Measurements from ENCODE around the gene THSD7A. TPM values are rescaled to one million over a fixed set of nuclear protein-coding genes. Genes with fewer than 3 reads are reported as not detected.

THSD7A gene
- total RNA-seq, 1 experiment from 2014 or later, result 5.7 TPM

GRCh38 chr7:11428877-11429581 lies 403.0 kb downstream of the THSD7A start:
- no peak for DNase-seq (ENCODE audit: extremely low read depth, low read depth)

DNA sequence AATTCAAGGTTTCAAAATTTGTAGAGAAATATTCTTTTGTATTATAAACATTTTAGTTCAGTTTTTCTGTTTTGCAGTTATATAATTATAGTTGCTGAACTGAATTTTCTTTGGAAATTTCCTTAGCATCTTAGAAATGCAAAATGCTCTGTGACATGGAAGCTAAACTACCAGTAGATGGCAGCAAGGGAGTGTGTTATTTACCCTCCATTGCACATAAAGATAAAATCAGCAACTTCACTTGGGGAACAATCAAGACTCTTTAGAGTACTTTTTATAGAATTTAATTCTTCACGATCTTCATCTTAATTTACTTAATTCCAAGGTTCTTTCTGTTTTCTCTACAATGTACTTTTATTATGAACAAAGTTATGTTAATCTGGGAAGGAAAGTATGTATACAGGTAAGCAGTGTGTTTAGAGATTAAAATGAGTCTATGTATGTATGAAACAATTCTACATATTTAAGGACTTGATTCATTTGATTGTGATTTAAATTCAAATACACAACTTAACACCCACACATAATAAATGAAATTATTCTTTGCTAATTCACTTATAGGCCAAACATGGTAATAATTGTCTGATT lies 404.2 kb downstream of the THSD7A start:
- DNase-seq (ENCODE audit: extremely low read depth, low read depth), result peak; percentile 68

DNA sequence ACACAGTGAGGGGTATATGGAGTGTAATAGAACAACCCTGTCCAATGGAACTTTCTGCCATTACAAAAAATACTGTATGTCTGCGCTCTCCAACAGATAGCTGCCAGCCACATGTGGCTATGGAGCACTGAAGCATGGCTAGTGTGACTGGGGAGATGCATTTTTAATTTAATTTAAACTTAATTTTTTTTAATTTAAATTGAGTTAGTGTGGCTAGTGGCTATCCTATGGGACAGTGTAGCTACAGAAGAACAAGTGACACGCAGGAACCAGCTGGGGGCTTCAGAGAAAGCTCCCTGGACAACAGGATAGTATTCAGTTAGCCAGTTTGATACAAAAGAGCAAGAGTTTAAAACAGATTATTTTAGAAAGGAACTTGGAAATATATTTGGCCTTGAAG lies 408.0 kb downstream of the THSD7A start:
- DNase-seq (ENCODE audit: extremely low read depth, low read depth), result no peak

DNA sequence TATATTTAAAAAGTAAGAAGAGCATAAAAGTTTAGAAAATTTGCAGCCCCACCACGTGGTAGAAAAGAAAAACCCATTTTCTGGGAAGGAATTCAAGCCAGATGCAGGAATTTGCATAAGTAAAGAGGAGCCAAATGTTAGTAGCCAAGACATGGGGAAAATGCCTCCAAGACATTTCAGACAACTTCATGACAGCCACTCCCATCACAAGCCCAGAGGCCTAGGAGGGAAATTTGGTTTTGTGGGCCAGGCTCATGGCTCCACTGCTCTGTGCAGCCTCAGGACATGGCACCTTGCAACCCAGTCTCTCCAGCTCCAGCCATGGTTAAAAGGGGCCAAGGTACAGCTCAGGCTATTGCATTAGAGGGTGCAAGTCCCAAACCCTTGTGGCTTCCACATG lies 411.9 kb downstream of the THSD7A start:
- no peak for DNase-seq (ENCODE audit: extremely low read depth, low read depth)

DNA sequence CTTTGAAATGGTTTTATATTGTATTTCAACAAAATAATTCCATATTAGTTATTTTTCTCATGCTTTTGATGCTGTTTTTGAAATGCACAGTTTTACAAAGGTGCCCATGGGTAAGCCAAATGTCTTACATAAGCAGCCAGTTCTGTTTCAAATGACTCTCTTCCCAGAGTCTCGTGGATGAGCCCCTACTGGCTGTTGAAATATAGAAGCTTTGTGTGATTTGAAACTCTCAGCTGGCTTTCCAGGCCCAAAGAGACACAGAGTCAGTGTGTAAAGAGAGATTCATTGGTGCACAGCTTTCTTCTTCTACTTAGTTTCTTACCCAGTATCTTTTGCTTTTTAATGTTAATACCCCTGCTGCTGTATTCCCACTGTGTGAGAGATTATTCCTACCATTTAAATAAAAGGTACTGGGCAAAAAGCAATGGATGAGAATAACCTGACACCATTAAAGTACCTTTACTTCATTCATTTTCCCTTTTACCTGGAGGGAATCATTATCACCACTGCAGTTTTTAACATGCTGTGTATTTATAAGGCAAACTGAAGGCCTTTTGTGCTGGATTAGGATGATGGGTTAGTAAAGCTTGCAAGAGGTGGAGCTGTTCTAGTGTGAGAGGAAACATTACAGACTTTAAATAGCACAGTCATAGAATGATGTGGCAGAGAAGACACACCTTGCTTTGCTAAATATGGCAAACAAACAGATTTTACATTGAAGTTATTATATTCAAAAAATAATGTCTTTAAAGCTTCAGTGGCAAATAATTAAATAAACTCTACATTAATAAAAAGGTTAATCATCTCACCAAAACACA lies 415.1 kb downstream of the THSD7A start:
- DNase-seq (ENCODE audit: extremely low read depth, low read depth), result no peak

- DNase-seq (ENCODE audit: extremely low read depth, low read depth), result no peak
Observed at GRCh38 chr7:11415101-11415500, 416.9 kb downstream of the THSD7A start.

- DNase-seq (ENCODE audit: extremely low read depth, low read depth), result no peak
Observed at GRCh38 chr7:11413901-11414300, 418.1 kb downstream of the THSD7A start.

GRCh38 chr7:11412036-11412435 lies 420.0 kb downstream of the THSD7A start:
- DNase-seq (ENCODE audit: extremely low read depth, low read depth), result no peak

DNA sequence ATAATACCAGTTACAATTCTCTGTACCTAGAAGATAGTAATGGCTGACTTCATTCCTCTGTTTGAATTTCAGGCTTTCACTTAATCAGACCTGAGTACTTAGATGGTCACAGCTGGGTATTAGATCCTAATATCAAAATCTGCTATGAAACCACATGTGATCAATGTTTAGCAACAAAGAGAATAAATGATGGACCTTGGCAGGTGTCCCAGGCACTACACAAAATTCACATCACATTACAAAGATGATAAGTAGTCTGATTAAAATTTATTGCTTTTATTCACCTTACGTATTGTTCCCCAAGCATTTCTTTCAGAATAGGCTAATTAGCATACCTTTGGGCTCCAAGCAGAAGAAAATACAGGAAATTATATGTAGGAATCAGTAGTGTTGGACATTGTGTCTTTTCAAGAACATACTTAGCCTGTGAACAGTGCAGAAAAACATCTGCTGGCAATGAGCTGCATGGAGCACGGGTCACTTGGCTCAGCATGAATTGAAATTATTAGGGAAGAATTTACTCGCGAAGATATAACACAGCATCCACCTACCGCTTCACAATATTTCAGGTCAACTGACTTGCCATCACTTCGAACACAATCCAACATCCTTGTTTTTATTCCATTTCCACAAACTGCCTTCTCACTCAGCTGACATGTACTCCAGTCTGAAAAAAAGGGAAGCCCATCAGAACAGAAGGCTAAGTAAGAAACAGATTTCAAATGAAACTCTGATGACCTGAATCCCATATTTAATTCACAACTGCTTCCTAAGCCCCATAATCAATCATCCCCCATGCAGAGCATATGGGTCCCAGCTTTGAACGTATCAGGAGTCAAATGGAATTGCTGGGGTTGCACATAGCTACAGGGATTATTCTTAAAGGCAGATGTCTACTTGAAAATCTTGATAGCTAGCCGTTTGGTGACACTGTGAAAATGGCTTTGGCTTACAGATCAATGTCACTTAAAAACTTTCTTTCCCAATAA lies 421.0 kb downstream of the THSD7A start:
- DNase-seq (ENCODE audit: extremely low read depth, low read depth), result no peak

- DNase-seq (ENCODE audit: extremely low read depth, low read depth), result no peak
Observed at GRCh38 chr7:11404355-11404754, 427.6 kb downstream of the THSD7A start.

DNA sequence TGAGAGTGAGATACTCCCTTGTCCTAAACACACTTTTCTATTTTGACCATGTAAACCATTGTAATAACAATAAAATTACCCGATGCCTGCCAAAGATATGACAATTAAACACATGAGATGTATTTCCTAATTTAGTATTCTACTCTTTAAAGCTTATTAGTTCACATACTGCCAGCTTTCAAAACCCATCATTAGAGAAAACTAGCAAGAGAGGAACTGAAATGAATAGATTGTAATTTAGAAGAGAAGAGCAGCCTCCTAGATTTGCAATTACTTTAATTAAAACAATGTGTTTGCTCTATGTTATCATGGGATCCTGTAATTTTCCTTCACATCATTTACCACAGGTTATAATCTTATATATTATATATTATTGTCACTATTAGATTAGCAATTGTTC lies 428.2 kb downstream of the THSD7A start:
- DNase-seq (ENCODE audit: extremely low read depth, low read depth), result no peak

DNA sequence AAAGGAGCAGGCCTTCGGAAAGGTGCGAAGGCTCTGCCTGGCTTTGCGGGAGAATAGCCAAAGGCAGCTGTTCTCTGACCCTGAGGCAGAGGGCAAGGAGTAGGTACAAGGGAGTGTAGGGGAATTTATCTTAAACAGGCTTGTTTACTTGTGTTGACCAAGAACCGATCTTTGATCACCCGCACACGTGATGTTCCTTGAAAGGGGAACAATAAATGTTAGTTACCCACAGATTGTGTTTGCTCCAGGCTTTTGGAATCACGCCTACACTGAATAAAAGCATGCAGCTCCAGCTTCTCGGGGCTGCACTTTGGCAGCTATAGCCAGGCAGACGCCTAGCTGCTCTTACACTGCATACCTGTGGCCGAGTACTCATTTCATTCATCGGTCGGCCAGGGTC lies 437.6 kb downstream of the THSD7A start:
- DNase-seq (ENCODE audit: extremely low read depth, low read depth), result no peak

DNA sequence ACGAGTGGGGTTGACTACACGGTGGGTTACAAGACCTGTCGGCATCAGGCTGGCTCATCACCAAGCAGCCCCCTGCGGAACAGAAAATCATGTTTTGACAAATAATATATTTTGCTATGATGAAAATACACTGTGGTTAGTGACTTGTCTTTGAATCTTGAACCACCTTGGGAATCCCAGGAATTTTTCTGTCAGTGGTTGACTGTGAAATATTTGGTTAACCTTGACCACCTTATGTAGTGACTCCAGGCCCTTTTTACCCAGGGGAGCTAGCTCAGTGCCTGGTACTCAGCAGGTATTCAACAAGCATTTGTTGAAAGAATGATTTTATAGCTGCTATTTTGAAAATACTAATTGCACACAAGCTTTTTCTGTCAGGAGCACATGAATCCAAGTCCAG lies 452.4 kb downstream of the THSD7A start:
- no peak for DNase-seq (ENCODE audit: extremely low read depth, low read depth)

- DNase-seq (ENCODE audit: extremely low read depth, low read depth), result no peak
Observed at GRCh38 chr7:11376529-11376928, 455.5 kb downstream of the THSD7A start.

DNA sequence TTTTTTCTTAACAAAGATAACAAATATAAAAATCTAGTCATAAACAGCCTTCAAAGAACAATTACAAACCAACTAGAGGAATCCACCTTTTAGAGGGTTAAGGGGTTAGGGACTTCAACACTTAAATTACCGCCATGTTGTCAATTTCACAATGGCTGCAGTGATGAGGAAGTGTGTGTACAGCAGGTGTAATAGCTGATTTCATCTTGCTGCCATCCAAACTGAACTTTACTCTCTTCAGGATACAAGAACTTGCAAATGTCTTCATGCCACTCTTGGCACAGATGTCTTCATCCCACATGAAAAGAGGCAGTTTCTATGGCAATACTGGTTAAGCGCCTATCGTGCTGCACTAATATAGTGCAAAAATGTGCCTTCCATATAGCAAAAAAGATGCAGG lies 457.4 kb downstream of the THSD7A start:
- no peak for DNase-seq (ENCODE audit: extremely low read depth, low read depth)

DNA sequence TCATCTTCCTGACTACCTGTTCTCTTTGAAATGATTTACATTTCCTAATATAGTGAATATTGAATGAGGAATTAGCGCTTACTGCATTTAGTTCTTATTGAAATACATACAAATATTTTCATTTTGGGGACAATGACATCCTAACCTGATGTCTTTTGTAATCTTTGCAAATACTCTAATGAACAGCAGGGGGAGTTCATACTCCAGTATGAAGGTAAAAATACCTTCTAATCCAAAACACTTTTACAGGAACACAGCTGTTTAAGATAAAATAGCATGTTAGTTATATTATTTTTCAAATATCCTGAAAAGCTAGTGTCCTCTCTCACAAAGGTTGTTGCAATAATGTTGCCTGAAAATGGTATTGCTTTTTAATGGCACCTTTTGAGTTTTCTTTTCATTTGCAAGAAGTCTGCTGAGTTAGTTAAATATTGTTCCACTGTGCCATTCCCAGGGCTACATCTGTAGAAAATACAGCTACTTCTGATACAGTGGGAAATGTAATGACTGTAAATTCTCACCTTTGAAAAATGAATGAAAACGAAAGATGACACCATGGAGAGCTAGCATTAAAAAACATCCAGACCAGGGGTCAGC lies 458.4 kb downstream of the THSD7A start:
- DNase-seq (ENCODE audit: extremely low read depth, low read depth), result peak; percentile 43

- DNase-seq (ENCODE audit: extremely low read depth, low read depth), result no peak
Observed at GRCh38 chr7:11369696-11370095, 462.3 kb downstream of the THSD7A start.

GRCh38 chr7:11366118-11366517 lies 465.9 kb downstream of the THSD7A start:
- no peak for DNase-seq (ENCODE audit: extremely low read depth, low read depth)

- DNase-seq (ENCODE audit: extremely low read depth, low read depth), result no peak
Observed at GRCh38 chr7:11358637-11359036, 473.4 kb downstream of the THSD7A start.

- DNase-seq (ENCODE audit: extremely low read depth, low read depth), result no peak
Observed at GRCh38 chr7:11355399-11356005, 476.5 kb downstream of the THSD7A start.

Data from NCI-H460 (cell line).